IMR-90 (cell line): ENCODE data around the gene MRPL44.

Experiments
- BHLHE40 ChIP-seq: fragments of 150-350 bp; IDR thresholded peaks from 2 replicates; pipeline ENCODE4 v1.6.1; 2016; ENCODE audit warnings: mild to moderate bottlenecking, low read depth, low read length
- CEBPB ChIP-seq: IDR thresholded peaks from 2 replicates; pipeline ENCODE4 v1.6.1; 2012; ENCODE audit warnings: low read depth, low read length, improper control_type of control experiment
- CHD1 ChIP-seq: IDR thresholded peaks from 2 replicates; pipeline ENCODE4 v1.6.1; 2012; ENCODE audit warnings: low read depth, low read length, improper control_type of control experiment
- FOS ChIP-seq: fragments of 150-350 bp; IDR thresholded peaks from 2 replicates; pipeline ENCODE4 v1.6.1; 2016; ENCODE audit warnings: low read depth, low read length
- MAZ ChIP-seq: IDR thresholded peaks from 2 replicates; pipeline ENCODE4 v1.6.1; 2012; ENCODE audit warnings: low read depth, mild to moderate bottlenecking, low read length, improper control_type of control experiment, moderate library complexity, borderline replicate concordance
- MXI1 ChIP-seq: IDR thresholded peaks from 2 replicates; pipeline ENCODE4 v1.6.1; 2012; ENCODE audit warnings: low read depth, mild to moderate bottlenecking, low read length, moderate library complexity, borderline replicate concordance
- POLR2A ChIP-seq: IDR thresholded peaks from 2 replicates; pipeline ENCODE4 v1.6.1; 2012; ENCODE audit warnings: mild to moderate bottlenecking, low read depth, low read length
- RAD21 ChIP-seq: IDR thresholded peaks from 2 replicates; pipeline ENCODE4 v1.6.1; 2012; ENCODE audit warnings: low read length, improper control_type of control experiment
- RFX5 ChIP-seq: IDR thresholded peaks from 2 replicates; pipeline ENCODE4 v1.8.0; 2012; ENCODE audit warnings: low read depth, mild to moderate bottlenecking, low read length, moderate library complexity
- SMC3 ChIP-seq: fragments of 150-350 bp; IDR thresholded peaks from 2 replicates; pipeline ENCODE4 v1.6.1; 2016; ENCODE audit warnings: low read depth, mild to moderate bottlenecking, antibody characterized with exemption, low read length, moderate library complexity
- TF ChIP-seq, protein P1 (sequence below): conservative IDR thresholded peaks from 2 replicates; pipeline ENCODE4 v1.5.1; 2012; ENCODE audit warnings: mild to moderate bottlenecking, low read depth, low read length, improper control_type of control experiment
- TF ChIP-seq, protein P2 (sequence below): fragments of 150-350 bp; IDR thresholded peaks from 2 replicates; pipeline ENCODE4 v1.6.1; 2016; ENCODE audit warnings: low read depth, mild to moderate bottlenecking, low read length, moderate library complexity, borderline replicate concordance

DNA sequence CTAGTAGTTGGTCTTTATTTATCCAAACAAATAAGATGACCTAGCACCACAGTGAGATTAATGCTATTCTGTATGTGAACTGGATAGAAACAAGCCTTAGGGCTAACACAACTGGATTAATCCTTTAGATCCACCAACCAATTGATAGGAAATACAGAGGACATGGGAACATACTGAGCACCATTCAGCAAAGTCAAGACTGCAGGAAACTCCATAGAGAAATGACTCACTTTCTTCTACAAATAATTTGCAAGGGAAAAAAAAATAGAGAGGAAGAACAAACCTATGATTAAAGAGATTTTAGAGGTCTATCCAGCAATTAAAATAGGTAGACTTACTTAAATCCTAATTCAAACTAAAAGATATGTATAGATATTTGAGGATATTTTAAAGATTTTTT lies 36.1 kb upstream of the MRPL44 start:
- TF ChIP-seq, protein P1, sequence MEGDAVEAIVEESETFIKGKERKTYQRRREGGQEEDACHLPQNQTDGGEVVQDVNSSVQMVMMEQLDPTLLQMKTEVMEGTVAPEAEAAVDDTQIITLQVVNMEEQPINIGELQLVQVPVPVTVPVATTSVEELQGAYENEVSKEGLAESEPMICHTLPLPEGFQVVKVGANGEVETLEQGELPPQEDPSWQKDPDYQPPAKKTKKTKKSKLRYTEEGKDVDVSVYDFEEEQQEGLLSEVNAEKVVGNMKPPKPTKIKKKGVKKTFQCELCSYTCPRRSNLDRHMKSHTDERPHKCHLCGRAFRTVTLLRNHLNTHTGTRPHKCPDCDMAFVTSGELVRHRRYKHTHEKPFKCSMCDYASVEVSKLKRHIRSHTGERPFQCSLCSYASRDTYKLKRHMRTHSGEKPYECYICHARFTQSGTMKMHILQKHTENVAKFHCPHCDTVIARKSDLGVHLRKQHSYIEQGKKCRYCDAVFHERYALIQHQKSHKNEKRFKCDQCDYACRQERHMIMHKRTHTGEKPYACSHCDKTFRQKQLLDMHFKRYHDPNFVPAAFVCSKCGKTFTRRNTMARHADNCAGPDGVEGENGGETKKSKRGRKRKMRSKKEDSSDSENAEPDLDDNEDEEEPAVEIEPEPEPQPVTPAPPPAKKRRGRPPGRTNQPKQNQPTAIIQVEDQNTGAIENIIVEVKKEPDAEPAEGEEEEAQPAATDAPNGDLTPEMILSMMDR = no peak
- TF ChIP-seq POLR2A = no peak
- no peak for TF ChIP-seq BHLHE40
- TF ChIP-seq FOS = no peak
- TF ChIP-seq MXI1 = no peak
- TF ChIP-seq CEBPB = no peak
- TF ChIP-seq, protein P2, sequence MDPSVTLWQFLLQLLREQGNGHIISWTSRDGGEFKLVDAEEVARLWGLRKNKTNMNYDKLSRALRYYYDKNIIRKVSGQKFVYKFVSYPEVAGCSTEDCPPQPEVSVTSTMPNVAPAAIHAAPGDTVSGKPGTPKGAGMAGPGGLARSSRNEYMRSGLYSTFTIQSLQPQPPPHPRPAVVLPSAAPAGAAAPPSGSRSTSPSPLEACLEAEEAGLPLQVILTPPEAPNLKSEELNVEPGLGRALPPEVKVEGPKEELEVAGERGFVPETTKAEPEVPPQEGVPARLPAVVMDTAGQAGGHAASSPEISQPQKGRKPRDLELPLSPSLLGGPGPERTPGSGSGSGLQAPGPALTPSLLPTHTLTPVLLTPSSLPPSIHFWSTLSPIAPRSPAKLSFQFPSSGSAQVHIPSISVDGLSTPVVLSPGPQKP = no peak
- TF ChIP-seq MAZ = no peak
- TF ChIP-seq RFX5 = no peak
- no peak for TF ChIP-seq SMC3
- TF ChIP-seq RAD21 = no peak
- TF ChIP-seq CHD1 = no peak
